ENCODE data around the gene CEBPZ.
"Not testable (repeated sequence)": the region's sequence is repeated elsewhere in the genome, so short reads cannot be mapped to it uniquely, and the experiment has no call there.

The CEBPZ gene

GRCh38 chr2:37231241-37232130, at the start of gene CEBPZ, which contains the start of gene NDUFAF7:
CEBPZ (minus strand) TSS chr2:37231596; CDS start chr2:37231567, 29 bp downstream.
NDUFAF7 (plus strand) TSS chr2:37231658; CDS start chr2:37231706, 48 bp downstream.
- DNase-seq (ENCODE audit: low read depth, low spot score): peak; percentile 72

- no peak for DNase-seq (ENCODE audit: low read depth, low spot score)
These were observed 44.9 kb upstream of the CEBPZ start for GRCh38 chr2:37276291-37276690.

- DNase-seq (ENCODE audit: low read depth, low spot score): no peak
These were observed 43.1 kb upstream of the CEBPZ start for GRCh38 chr2:37274359-37274965.

GRCh38 chr2:37271376-37272067, 40.1 kb upstream of the CEBPZ start:
- DNase-seq (ENCODE audit: low read depth, low spot score): no peak

GRCh38 chr2:37268111-37268510, 36.7 kb upstream of the CEBPZ start:
- no peak for DNase-seq (ENCODE audit: low read depth, low spot score)

- DNase-seq (ENCODE audit: low read depth, low spot score): no peak
These were observed 36.3 kb upstream of the CEBPZ start for GRCh38 chr2:37267685-37268084.

GRCh38 chr2:37263839-37264238, 32.4 kb upstream of the CEBPZ start:
- no peak for DNase-seq (ENCODE audit: low read depth, low spot score)

GRCh38 chr2:37262522-37262921, 31.1 kb upstream of the CEBPZ start:
- DNase-seq (ENCODE audit: low read depth, low spot score): no peak

GRCh38 chr2:37250869-37251740, 19.7 kb upstream of the CEBPZ start:
- DNase-seq (ENCODE audit: low read depth, low spot score): no peak

- no peak for DNase-seq (ENCODE audit: low read depth, low spot score)
These were observed 14.8 kb upstream of the CEBPZ start for GRCh38 chr2:37246205-37246604.

- DNase-seq (ENCODE audit: low read depth, low spot score): no peak
These were observed 13.4 kb upstream of the CEBPZ start for GRCh38 chr2:37244755-37245154.

GRCh38 chr2:37244017-37244416, 12.6 kb upstream of the CEBPZ start:
- no peak for DNase-seq (ENCODE audit: low read depth, low spot score)

GRCh38 chr2:37243435-37243834, 12.0 kb upstream of the CEBPZ start:
- no peak for DNase-seq (ENCODE audit: low read depth, low spot score)

GRCh38 chr2:37232131-37232933, 936 bp upstream of the CEBPZ start:
- no peak for DNase-seq (ENCODE audit: low read depth, low spot score)

- DNase-seq (ENCODE audit: low read depth, low spot score): no peak
These were observed 815 bp downstream of the CEBPZ start for GRCh38 chr2:37230581-37230980.

GRCh38 chr2:37228788-37229187, 2.6 kb downstream of the CEBPZ start:
- DNase-seq (ENCODE audit: low read depth, low spot score): no peak

- no peak for DNase-seq (ENCODE audit: low read depth, low spot score)
These were observed 4.5 kb downstream of the CEBPZ start for GRCh38 chr2:37226863-37227262.

GRCh38 chr2:37225129-37225528, 6.3 kb downstream of the CEBPZ start:
- not testable (repeated sequence) for DNase-seq (ENCODE audit: low read depth, low spot score)

GRCh38 chr2:37224063-37224462, 7.3 kb downstream of the CEBPZ start:
- DNase-seq (ENCODE audit: low read depth, low spot score): no peak

- DNase-seq (ENCODE audit: low read depth, low spot score): no peak
These were observed 8.3 kb downstream of the CEBPZ start for GRCh38 chr2:37223131-37223530.

- no peak for DNase-seq (ENCODE audit: low read depth, low spot score)
These were observed 12.3 kb downstream of the CEBPZ start for GRCh38 chr2:37219046-37219445.
